Mesendoderm (in vitro differentiated cells): ENCODE data around the gene EIF2D.

ENCODE experiments used
- DNase-seq: peaks from one replicate; pipeline ENCODE4 v3.0.0; 2013
- H2AK5ac ChIP-seq: 2 replicates; pipeline ENCODE4 v1.6.1; 2013; ENCODE audit warnings: low read length, inconsistent platforms
- H2BK120ac ChIP-seq: 2 replicates; pipeline ENCODE4 v1.6.1; 2013; ENCODE audit warnings: low read depth, mild to moderate bottlenecking, low read length, moderate library complexity, mixed read lengths
- H2BK15ac ChIP-seq: replicated peaks from 2 replicates; pipeline ENCODE4 v1.6.1; 2013; ENCODE audit warnings: low read depth, mild to moderate bottlenecking, moderate library complexity
- H2BK5ac ChIP-seq: 2 replicates; pipeline ENCODE4 v1.6.1; 2013; ENCODE audit warnings: low read length, inconsistent platforms
- H3K18ac ChIP-seq: 2 replicates; pipeline ENCODE4 v1.6.1; 2013; ENCODE audit warnings: mild to moderate bottlenecking, low read length, mixed read lengths
- H3K23ac ChIP-seq: one replicate; pipeline ENCODE4 v1.6.1; 2013; ENCODE audit warnings: low read length
- H3K27ac ChIP-seq: 2 replicates; pipeline ENCODE4 v1.5.1; 2013; ENCODE audit warnings: low read depth, mild to moderate bottlenecking, inconsistent platforms, low read length, moderate library complexity
- H3K27me3 ChIP-seq: 2 replicates; pipeline ENCODE4 v1.6.1; 2013; ENCODE audit warnings: low read length, control low read depth, mild to moderate bottlenecking, inconsistent platforms; ENCODE audit not compliant: insufficient read depth, poor library complexity
- H3K36me3 ChIP-seq: 2 replicates; pipeline ENCODE4 v1.6.1; 2013; ENCODE audit warnings: low read length, inconsistent platforms; ENCODE audit not compliant: control insufficient read depth, insufficient read depth
- H3K4ac ChIP-seq: one replicate; pipeline ENCODE4 v1.6.1; 2013; ENCODE audit warnings: low read depth, mild to moderate bottlenecking, low read length, moderate library complexity
- H3K4me1 ChIP-seq: 2 replicates; pipeline ENCODE4 v1.6.1; 2013; ENCODE audit warnings: low read depth, low read length, inconsistent platforms; ENCODE audit not compliant: control insufficient read depth
- H3K4me2 ChIP-seq: 2 replicates; pipeline ENCODE4 v1.6.1; 2013; ENCODE audit warnings: low read length
- H3K4me3 ChIP-seq: 2 replicates; pipeline ENCODE4 v1.5.1; 2013; ENCODE audit warnings: mild to moderate bottlenecking, low read length
- H3K56ac ChIP-seq: one replicate; pipeline ENCODE4 v1.6.1; 2013; ENCODE audit warnings: low read length
- H3K79me1 ChIP-seq: 2 replicates; pipeline ENCODE4 v1.6.1; 2013; ENCODE audit warnings: low read length, inconsistent platforms
- H3K79me2 ChIP-seq: 2 replicates; pipeline ENCODE4 v1.6.1; 2013; ENCODE audit warnings: mild to moderate bottlenecking, low read length; ENCODE audit not compliant: control insufficient read depth, insufficient read depth
- H3K9ac ChIP-seq: 2 replicates; pipeline ENCODE4 v1.6.1; 2013; ENCODE audit warnings: low read length, inconsistent platforms
- H4K5ac ChIP-seq: one replicate; pipeline ENCODE4 v1.6.1; 2013; ENCODE audit warnings: low read length
- H4K8ac ChIP-seq: one replicate; pipeline ENCODE4 v1.6.1; 2013; ENCODE audit warnings: low read depth, mild to moderate bottlenecking, control low read depth, low read length, moderate library complexity
- WGBS: extraction: QIAGEN DNeasy Blood & Tissue Kit; methylation state at CpG from one replicate; pipeline ENCODE4 v1.1.7; 2013; ENCODE audit warnings: low lambda C conversion rate, missing lambda C conversion rate; ENCODE audit not compliant: insufficient coverage; ENCODE audit errors: extremely low coverage; 5-methylcytosine and 5-hydroxymethylcytosine counted together

Gene EIF2D

DNA sequence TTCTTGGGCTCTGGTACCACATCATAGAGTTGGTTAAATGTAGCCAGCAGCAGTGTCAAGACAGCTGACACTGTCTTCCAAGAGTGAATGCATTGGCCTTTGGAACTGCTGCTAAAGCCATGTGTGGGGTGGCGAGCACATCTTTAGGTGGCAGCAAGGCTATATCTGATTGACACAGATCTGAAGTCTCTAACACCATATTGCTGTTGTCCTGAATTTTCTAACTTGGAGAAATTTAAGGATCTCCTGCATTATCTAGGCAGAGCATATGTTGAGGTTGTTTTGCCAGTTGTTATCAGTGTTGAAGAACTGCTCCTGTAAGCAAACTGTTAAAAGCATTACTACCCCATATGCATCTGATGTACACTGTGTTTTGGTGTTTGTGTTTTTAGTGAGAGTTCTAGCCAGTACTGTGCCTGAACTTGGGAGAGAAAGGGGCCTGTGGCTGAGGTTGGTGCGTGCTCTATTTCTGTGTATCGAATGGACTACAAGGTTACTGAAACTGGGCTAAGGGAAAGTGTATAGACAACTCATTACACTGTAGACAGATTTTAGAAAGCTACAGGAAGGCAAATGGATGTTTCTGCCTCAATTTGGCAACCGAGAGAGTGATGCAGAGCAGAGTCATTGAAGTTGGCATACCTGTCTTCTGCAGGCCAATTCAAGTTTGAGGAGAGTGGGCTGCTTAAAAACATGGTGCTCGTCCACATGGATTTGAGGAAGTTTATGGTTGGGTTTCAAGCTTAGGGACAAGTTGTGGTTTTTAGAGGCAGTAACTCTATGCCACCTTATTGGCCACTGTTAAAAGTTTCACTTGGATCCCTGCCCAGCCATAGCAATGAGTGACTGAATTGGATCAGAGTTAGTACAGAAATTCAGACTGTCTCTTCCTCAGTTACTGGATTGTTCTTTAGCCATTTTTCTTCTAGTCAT lies 40.0 kb upstream of the EIF2D start:
- no peaks in the 10 kb centered on the region for H3K79me1 ChIP-seq
- no peak for DNase-seq
- no peak overlapping the region for H3K56ac ChIP-seq

DNA sequence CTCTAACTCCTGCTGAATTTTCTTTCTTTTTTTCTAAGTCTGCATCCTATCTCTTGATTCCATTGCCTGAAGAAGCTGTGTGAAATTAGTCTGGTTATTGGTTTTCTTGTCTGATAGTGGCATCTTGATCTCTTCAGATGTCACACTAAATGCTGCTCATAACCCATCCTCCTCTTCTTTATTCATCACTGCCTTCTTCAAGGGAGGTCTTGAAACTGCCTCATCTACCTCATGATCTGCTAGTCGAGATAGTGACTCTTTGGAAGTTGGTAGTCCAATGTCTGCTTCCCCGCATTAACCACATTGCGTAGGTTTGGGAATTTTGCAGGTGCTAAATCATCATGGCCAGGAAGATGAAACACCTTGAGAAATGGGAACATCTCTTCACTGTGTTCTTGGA lies 38.7 kb upstream of the EIF2D start:
- DNase-seq, result no peak

More for the DNA sequence above, 40.0 kb upstream of the EIF2D start:
- H4K5ac ChIP-seq, result no peak overlapping the region
- H3K4ac ChIP-seq, result no peak overlapping the region
- H3K27ac ChIP-seq, result no peak overlapping the region
- WGBS, result no CpG with 5 or more reads among the region's 5 CpGs
- H3K36me3 ChIP-seq, result peaks cover 4% of the 10 kb centered on the region
- H3K79me2 ChIP-seq, result no peaks in the 10 kb centered on the region
- H3K9ac ChIP-seq, result no peak overlapping the region
- no peak overlapping the region for H3K4me3 ChIP-seq
- no peak overlapping the region for H2AK5ac ChIP-seq
- no peak overlapping the region for H3K23ac ChIP-seq
- H2BK15ac ChIP-seq, result no peak overlapping the region
- H2BK5ac ChIP-seq, result no peak overlapping the region
- no peak overlapping the region for H4K8ac ChIP-seq
- H3K4me2 ChIP-seq, result no peak overlapping the region
- no peaks in the 10 kb centered on the region for H3K4me1 ChIP-seq
- no peaks in the 10 kb centered on the region for H3K27me3 ChIP-seq
- no peak overlapping the region for H2BK120ac ChIP-seq
- H3K18ac ChIP-seq, result no peak overlapping the region

DNA sequence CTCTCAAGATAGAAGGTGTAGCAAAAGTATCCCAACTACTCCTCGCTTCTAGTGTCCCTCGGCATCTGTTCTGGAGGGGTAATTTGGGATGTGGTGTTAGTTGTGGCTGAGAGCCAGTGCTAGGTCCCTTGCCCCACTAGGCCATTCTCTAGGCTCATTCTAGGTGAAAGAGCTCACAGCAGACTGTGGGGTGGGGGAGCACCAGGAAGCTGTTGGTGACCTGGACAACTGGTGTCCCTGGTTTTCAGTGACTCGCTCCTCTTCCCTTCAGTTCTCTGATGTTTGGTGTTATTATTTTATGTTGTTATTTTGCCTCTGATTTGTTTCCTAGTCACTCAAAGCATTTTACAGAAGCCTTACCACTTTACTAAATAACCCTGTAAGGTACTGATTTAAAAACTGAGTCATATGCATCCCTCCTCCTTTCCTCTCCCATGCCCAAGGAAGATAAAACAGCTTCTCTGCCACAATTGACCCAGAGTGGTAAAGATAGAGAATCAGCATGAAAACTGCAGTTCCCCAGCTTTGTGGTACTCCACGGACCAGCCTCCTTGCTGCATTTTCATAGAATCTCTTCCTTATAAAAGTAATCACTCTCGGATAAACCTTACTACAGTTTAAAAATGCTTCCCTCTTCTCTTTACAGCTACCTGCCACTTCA lies 37.1 kb upstream of the EIF2D start:
- no peak overlapping the region for H4K5ac ChIP-seq
- H3K27ac ChIP-seq, result no peak overlapping the region
- H3K4me3 ChIP-seq, result no peak overlapping the region
- H4K8ac ChIP-seq, result no peak overlapping the region
- no peak overlapping the region for H3K18ac ChIP-seq
- no peaks in the 10 kb centered on the region for H3K4me1 ChIP-seq
- H3K56ac ChIP-seq, result no peak overlapping the region
- no peak overlapping the region for H2BK120ac ChIP-seq
- no peak overlapping the region for H3K23ac ChIP-seq
- no peak overlapping the region for H2BK5ac ChIP-seq
- peaks cover 4% of the 10 kb centered on the region for H3K36me3 ChIP-seq
- H2BK15ac ChIP-seq, result no peak overlapping the region
- H3K79me2 ChIP-seq, result no peaks in the 10 kb centered on the region
- no peak overlapping the region for H3K4ac ChIP-seq
- H3K9ac ChIP-seq, result no peak overlapping the region
- H3K4me2 ChIP-seq, result no peak overlapping the region
- H2AK5ac ChIP-seq, result no peak overlapping the region
- no peak for DNase-seq
- no peaks in the 10 kb centered on the region for H3K27me3 ChIP-seq
- WGBS, result no CpG with 5 or more reads among the region's 5 CpGs
- no peaks in the 10 kb centered on the region for H3K79me1 ChIP-seq

More for the DNA sequence above, 38.7 kb upstream of the EIF2D start:
- no peak overlapping the region for H3K27ac ChIP-seq
- H4K8ac ChIP-seq, result no peak overlapping the region
- no peak overlapping the region for H2AK5ac ChIP-seq
- no peaks in the 10 kb centered on the region for H3K4me1 ChIP-seq
- H3K79me1 ChIP-seq, result no peaks in the 10 kb centered on the region
- H3K23ac ChIP-seq, result no peak overlapping the region
- no peak overlapping the region for H3K18ac ChIP-seq
- no peak overlapping the region for H2BK5ac ChIP-seq
- H3K4me3 ChIP-seq, result no peak overlapping the region
- H3K4me2 ChIP-seq, result no peak overlapping the region
- no peak overlapping the region for H4K5ac ChIP-seq
- H3K27me3 ChIP-seq, result no peaks in the 10 kb centered on the region
- H3K36me3 ChIP-seq, result peaks cover 4% of the 10 kb centered on the region
- H3K79me2 ChIP-seq, result no peaks in the 10 kb centered on the region
- no peak overlapping the region for H3K4ac ChIP-seq
- no peak overlapping the region for H2BK15ac ChIP-seq
- H3K56ac ChIP-seq, result no peak overlapping the region
- no CpG with 5 or more reads among the region's 3 CpGs for WGBS
- H3K9ac ChIP-seq, result no peak overlapping the region
- no peak overlapping the region for H2BK120ac ChIP-seq

DNA sequence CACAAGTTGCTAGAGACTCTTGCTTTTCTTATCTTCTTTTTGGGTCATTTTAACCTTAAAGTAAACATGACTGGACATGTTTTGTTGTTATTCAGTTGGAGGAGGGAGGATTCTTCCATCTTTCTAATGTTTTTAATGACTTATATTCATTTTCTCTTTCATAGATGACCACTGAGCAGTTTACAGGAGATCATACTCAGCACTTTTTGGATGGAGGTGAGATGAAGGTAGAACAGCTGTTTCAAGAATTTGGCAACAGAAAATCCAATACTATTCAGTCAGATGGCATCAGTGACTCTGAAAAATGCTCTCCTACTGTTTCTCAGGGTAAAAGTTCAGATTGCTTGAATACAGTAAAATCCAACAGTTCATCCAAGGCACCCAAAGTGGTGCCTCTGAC lies 35.0 kb upstream of the EIF2D start:
- Histone ChIP-seq H2BK15ac (no peak overlapping the region), H3K4me2 (no peak overlapping the region), H3K56ac (no peak overlapping the region), H3K18ac (no peak overlapping the region), H4K5ac (no peak overlapping the region), H3K23ac (no peak overlapping the region), H3K79me1 (no peaks in the 10 kb centered on the region), H2AK5ac (no peak overlapping the region), H2BK5ac (no peak overlapping the region), H3K9ac (no peak overlapping the region), H3K79me2 (no peaks in the 10 kb centered on the region), H3K4ac (no peak overlapping the region), H3K27ac (no peak overlapping the region), H2BK120ac (no peak overlapping the region), H3K4me3 (no peak overlapping the region), H3K36me3 (peaks cover 4% of the 10 kb centered on the region), H3K4me1 (no peaks in the 10 kb centered on the region), H4K8ac (no peak overlapping the region), H3K27me3 (no peaks in the 10 kb centered on the region)
- DNase-seq, result no peak

DNA sequence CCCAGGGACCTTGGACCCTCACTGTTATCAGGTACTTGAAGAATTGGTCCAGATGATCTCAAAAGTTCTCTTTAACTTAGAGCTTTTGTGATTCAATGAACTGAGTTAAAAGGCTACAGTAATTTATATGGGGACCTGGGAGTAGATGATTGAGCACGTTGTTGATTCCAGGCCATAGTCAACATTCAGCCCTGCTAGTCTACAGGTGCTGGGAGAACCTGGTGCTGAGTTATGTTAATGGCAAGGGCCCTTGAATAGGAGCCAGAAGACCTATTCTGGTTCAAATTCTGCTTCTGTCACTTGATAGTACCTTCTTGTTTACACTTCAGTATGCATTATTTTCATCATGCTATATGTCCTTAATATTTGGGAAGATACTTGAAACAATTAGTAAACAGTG lies 34.2 kb upstream of the EIF2D start:
- Histone ChIP-seq H3K56ac (no peak overlapping the region), H2AK5ac (no peak overlapping the region), H2BK120ac (no peak overlapping the region), H2BK15ac (no peak overlapping the region), H3K27me3 (no peaks in the 10 kb centered on the region), H3K4ac (no peak overlapping the region), H3K9ac (no peak overlapping the region), H3K27ac (no peak overlapping the region), H3K18ac (no peak overlapping the region), H3K4me1 (no peaks in the 10 kb centered on the region), H3K23ac (no peak overlapping the region), H3K36me3 (peaks cover 4% of the 10 kb centered on the region), H2BK5ac (no peak overlapping the region), H3K4me3 (no peak overlapping the region), H4K5ac (no peak overlapping the region), H3K79me1 (no peaks in the 10 kb centered on the region), H4K8ac (no peak overlapping the region), H3K4me2 (no peak overlapping the region), H3K79me2 (no peaks in the 10 kb centered on the region)
- no peak for DNase-seq
- no CpG with 5 or more reads among the region's 1 CpG for WGBS
